ENCODE data around the gene FBXO3.

- TF ChIP-seq EZH2 (IDR thresholded peaks at IDR 0.05): no peak
- no peak for TF ChIP-seq POLR2AphosphoS5 (IDR thresholded peaks at IDR 0.05; ENCODE audit: borderline replicate concordance, low read depth, low read length)
Observed at GRCh38 chr11:33725496-33725895, 48.8 kb downstream of the FBXO3 start.

Measured in SK-N-MC (cell line).